Stimulated activated CD4-positive, alpha-beta T cell treated with anti-CD3 and anti-CD28 coated beads, Interleukin-1b, Interleukin-23, amount 100 ng/mL, for 24 hours (primary cell): ENCODE results near the gene CEP57L1.
"Not testable (repeated sequence)": the region's sequence is repeated elsewhere in the genome, so short reads cannot be mapped to it uniquely, and the experiment has no call there.

Experiments used
- DNase-seq, 4 experiments: peaks; one replicate each; pipeline ENCODE4 v3.0.0-alpha.2; 2020; ENCODE audit warnings: low read depth in 4 of 4, low spot score in 1 of 4

Gene CEP57L1

DNA sequence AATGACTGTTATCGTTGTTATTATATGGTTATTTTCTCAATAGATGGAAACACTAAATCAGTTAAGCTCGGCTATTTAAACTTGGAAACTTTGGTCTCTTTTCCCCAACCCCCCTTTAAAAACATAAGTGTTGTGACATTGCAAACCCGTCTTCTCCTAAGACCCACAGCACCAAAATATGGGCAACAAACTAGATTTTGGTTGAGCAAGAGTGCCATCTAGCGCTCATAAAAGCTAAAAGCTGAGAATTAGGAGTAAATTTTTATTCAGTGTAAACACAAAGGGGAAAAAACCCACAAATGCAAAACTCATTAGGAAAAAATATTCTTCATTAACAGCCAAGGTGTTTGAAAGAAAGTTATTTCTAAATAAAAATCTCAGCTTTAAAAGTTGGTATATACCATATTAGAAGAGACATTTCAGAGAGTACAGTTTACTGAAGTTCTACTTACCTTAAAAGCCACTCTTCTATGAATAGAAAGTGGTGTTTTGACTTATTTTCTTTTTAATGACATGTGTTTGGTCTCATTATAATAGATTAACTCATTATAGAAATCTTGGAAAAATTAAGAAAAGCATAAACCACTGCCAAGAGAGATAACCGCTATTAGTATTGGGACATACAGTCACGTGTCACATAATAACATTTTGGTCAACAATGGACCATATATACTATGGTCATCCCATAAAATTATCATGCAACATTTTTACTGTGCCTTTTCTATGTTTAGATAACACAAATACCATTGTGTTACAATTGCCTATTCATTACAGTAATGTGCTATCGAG lies 21.8 kb upstream of the CEP57L1 start:
- DNase-seq = peak in 2 of 4 experiments; percentile 29 to 33

DNA sequence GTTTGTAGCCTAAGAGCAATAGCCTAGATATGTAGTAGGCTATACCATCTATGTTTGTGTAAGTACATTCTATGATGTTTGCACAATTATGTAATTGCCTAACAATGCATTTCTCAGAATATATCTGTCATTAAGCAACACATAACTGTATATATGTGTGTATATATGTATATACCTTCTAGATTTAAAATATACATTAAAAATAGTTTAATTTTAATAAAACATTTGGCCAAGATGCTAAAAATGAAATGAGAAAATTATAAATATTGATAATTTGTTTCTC lies 21.2 kb upstream of the CEP57L1 start:
- no peak for DNase-seq

DNA sequence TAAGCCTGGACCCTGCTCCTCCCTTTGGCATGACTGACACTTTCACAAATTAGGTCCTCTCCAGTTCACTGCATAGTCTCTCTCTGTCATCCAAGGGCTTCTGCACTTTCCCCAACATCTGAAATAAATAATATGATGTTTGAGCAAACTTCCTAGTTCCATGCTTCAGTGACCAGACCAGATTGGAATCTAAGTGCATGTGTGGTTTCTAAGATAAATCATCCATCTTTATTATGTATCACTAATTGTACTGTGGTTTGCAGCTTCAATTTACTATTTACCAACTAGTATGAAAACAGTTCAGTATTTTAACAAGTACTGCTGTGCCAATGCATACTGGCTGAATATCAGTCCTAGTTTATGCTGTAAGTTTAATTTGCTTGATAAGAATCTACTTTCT lies 19.4 kb upstream of the CEP57L1 start:
- no peak for DNase-seq

DNA sequence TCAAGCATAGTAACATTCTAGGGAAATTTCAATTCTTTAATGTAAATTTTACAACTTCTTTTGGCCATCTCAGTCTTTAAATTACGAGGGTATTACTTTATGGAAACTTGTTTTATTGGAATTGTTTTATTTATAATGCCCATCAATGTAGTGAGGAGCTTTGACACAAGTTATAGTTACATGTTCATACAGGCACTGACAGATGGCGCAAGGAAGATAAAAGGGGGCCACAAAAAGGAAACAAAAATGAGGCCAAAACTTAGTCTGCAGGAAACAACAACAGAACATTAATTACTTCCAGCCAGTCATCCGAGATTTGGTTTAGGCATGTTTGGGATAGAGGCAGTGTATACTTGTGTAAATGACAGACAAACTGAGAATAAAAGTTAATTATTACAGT lies 18.9 kb upstream of the CEP57L1 start:
- no peak for DNase-seq

DNA sequence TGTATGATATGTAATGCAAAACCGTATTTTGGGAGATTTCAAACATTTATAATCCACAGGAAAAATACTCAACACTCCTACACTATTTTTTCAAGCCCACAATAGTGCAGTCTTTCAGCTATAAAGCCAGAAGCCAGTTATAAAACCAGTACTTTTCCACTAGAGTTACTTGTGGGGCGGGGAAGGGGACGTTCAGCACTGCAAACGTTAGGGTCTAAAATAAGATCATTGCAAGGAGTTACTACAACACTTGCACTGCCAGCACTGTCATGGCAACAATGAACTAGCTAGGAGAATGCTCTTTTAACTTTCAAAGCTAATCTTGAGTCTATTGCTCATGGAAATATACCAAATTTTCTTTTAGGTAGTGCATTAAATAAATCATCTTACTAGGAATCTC lies 15.3 kb upstream of the CEP57L1 start:
- DNase-seq = no peak

DNA sequence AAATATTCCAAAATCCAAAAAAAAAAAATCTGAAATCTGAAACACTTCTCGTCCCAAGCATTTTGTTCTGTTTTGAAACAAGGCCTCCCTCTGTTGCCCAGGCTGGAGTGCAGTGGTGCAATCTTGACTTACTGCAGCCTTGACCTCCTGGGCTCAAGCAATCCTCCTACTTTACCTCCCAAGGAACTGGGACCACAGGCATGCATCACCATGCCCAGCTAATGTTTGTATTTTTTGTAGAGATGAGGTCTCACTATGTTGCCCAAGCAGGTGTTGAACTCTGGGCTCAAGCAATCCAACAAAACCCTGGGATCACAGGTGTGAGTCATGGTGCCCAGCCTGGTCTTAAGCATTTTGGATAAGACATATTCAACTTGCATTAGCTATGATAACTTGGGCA lies 14.3 kb upstream of the CEP57L1 start:
- DNase-seq = no peak

DNA sequence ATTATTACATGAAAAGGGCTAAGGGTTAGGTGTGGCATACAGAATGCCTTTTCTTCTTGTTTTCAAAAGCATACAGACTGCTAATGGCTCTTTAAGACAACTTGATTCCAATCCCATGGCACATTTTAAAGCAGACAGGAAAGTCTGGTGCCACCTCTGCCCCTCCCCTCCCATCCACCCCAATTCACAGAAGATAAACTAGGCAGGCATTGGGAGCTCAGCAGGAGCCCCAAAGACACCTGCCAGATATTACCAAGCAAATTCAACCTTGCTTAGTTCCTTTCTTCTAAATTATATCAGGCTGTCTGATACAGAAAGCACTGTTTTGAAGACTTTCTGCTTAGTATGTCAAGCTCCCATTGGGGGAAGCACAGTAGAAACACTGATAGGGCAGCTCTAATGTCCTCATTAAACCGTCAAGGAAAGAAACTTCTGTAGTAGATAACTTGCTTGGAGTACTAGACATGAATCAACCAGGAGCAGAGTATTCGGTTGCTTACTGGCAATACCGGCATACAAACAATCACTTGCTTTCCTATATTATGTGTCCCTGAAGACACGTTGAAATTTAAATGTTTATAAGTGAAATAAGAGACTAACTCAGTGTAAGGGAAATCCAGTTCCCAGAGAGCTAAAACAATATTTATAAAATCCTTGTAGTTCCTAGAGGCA lies 13.7 kb upstream of the CEP57L1 start:
- no peak for DNase-seq

DNA sequence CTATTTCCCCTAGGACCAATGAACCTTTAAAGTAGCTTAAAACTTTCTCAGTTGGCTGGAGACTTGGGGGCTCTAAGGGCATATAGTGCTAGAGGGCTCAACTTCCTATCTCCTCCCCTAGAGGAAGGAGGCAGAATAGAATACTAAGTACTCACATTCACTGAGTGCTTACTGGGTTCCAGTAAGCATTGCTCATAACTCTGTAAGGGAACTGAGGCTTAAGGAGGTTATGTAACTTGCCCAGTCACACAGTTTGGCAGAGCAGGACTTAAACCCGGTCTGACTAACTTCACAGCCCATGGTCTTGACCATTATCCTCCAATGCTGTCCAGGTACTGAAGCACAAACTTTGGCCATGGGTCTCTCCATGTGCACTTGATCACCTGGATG lies 13.1 kb upstream of the CEP57L1 start:
- DNase-seq = no peak

DNA sequence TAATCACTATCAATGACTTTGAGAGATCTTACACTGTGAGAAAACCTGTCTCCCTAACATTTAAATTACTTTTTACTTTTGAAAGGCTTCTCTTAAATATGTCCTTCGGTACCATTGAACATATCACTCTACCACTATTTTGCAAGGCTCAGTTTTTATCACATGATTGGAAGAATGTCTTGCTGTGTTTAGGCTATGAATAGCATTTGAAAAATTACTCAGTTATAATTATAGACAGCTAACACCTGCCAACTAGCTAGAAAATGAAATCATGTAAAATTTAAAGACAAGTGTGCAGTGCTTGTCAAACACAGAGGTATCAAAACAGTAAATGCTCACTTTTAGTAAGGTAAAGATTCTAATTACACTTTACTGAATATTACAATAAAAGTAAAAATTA lies 11.7 kb upstream of the CEP57L1 start:
- DNase-seq = no peak

DNA sequence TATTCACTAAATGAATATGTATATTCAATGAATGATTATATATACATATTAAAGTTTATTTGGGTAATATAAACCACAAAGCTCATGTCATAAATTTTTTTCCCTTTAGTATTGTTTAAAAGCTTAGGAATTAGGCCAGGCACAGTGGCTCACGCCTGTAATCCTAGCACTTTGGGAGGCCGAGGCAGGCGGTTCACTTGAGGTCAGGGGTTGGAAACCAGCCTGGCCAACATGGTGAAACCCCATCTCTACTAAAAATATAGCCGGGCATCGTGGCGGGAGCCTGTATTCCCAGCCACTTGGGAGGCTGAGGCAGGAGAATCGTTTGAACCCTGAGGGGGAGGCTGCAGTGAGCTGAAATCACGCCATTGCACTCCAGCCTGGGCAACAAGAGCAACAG lies 11.2 kb upstream of the CEP57L1 start:
- not testable (repeated sequence) for DNase-seq

DNA sequence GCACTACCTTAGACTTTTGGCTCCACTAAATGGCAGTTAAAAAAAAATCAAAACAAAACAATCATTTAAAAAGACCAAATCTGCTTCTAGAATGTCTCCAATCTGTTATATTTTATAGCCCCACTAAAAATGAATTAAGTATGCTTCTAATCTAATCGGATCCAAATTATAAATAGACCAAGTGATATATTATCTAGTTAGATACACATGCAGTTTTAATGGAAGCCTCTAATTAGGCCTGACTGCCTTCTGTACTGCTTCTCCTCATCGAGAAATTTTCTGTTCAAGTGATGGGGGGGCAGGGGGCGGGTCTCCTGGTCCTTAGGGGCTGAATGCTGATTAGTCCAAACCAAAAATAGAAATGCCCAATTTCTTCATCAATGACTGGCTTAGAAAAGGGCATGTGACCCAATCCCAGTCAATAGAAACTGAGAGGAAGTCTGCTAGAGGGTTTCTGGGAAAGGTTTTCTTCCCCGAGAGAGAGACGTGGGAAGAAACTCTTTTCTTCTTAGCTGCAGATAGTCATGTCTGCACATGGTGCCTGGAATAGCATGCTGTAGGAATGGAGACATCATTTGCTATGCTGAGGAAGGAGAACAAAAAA lies 7.5 kb upstream of the CEP57L1 start:
- no peak for DNase-seq

DNA sequence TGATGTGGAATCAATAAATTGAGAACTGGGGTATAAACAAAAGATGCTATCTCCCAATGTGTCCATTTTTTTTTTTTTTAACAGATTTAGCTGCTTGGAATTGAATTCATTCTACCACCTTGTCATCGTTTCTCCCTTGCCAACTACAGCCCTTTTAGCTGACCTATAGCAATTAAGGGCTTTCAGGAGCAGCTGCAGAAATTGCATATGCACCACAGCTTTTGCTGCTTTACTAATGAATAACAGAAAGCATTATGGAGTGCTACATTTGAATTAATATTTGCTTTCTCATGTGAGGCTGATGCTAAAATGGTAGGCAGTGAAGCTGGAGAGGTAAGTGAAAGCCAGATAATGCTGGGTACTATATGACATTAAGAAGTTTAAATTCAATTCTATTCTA lies 6.3 kb upstream of the CEP57L1 start:
- no peak for DNase-seq

DNA sequence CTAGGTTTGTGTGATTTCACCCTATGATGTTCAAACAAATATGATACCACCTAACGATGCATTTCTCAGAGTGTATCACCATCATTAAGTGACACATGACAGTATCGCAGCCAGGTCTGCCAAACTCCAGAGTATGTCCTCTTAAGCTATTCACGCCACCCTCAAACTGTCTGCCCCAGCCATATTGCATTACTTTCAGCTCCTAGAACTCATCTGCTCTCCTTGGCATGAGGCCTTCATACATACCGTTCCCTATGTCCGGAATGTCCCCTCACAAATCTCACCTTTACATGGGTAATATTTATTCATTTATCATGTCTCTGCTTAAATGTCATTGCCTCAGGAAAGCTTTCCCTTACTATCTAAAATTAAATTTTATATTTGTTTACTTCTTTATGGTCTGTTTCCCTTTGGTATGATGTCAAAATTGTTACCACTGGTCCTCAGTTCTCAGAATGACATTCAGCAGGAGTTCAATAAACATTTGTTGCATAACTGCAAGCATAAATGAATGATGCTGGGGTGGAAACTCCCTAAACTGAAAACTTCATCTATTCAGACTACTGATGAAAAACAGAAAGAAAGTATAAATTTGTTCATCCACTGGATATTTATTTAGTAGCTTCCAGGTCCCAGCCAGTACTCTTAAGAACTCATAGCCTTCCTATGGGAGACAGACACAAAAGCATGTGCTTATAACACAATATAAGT lies 3.8 kb upstream of the CEP57L1 start:
- DNase-seq = no peak

DNA sequence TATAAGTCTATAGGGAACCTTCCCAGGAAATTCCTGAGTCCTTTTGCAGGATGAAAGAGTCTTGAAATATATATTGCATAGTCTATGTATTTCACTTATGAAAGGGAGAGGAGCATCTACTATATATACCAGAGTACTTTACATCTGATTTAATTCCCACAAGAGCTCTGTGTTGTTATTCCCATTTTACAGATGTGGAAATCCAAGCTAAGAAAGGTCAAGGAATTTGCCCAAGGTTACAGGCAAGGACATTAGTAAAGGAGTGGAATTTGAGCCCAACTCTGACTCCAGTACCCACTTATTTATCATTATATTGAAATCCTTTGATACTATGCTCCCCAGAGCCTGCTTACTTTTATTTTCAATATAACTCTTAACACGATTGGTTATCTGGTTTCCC lies 3.2 kb upstream of the CEP57L1 start:
- DNase-seq = no peak

DNA sequence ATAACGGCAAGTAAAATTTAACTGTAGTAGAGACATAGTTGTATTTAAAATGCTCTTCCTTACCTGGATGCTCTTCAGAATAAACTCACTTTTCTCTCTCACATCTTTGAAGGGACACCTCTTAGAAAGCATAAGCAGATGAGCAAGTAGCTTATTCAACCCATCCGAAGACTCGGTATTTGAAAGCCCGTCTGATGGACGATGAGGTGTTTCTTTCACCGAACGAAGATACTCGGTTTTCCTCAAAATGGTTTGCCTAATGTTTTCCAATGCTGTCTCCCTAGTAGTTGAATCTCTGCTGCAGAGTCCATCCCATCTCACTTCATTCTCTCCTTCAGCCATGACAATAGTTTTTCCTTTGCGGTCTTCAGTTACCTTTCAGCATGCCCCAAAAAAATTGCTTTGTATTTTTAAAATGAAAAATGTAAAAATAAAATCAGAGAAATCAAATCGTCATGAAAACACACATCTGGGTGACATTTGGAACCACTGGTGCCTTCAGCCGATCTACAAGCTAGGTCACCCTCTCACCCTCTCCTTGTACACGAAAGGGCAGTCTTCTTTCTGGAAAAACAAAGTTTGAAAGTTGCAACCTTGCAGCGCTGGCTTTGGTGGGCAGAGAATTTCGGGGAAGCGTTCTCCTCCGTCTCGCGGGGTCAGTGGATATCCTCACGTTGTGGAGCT lies 1.4 kb upstream of the CEP57L1 start:
- no peak for DNase-seq

DNA sequence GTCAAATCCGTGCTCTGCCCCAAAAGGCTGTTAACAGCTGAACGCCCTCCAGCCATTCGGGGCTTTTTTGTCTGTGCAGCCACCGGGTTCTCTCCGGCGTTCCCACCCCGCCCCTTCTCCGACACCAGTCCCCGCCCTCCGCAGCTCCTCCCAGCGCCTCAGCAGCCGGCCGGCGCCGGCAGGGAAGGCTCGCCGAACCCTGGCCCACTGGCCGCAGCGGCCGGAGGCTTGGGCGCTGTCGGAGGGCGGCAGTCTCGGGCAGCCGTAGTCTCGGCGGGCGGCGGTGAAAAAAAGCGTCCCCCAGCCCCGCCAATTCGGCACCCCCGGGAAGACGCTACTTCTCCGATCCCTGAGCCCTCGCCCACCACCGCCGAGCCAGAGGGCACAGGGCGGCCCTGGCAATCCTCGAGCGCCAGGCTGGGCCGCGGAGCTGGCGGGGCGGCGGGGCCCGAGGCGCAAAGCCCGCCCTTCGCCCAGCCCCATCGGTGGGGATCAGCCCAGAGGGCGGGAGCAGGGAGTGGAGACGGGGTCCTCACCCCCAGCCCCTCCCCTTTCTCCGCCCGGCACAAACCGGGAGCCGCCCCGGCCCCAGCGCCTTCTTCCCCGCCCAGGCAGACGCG lies 781 bp upstream of the CEP57L1 start, which contains the start of gene SESN1:
Gene SESN1, minus strand, starts transcription at position 431 of the 620 bp plus-strand sequence. CDS start 773 bp downstream, outside the sequence.
- DNase-seq = peak; percentile 57 to 93 (median 79)

DNA sequence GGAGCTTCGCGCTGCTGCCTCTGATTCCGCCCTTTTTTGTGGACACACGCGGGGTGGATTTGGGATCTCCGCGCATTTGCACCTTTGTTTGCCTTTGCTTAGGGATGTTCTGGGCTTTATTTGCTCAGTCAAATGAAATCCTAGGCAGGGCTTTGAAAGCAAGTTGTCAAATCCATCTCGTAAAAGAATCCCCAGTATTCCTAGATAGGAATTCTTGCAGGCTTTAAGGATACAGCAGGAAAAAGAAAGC lies 453 bp downstream of the CEP57L1 start:
- DNase-seq = no peak

DNA sequence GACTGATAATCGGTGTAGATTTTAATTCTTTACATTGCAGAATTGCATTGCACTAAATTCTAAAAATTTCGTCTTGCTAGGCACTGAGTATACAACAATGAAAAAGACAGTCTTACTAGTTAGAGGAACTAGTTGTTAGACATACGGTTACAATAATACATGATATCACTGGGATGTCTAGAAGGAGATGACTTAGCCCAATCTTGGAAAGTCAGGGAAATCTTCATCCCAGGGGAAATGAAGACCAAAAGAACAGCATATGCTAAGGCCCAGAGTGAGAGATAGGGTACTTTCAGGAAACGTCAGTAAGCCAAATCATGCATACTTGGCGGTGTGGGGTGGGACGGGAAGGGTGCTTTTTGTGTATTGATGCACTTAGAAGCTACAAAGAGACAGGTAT lies 901 bp downstream of the CEP57L1 start:
- DNase-seq = no peak

DNA sequence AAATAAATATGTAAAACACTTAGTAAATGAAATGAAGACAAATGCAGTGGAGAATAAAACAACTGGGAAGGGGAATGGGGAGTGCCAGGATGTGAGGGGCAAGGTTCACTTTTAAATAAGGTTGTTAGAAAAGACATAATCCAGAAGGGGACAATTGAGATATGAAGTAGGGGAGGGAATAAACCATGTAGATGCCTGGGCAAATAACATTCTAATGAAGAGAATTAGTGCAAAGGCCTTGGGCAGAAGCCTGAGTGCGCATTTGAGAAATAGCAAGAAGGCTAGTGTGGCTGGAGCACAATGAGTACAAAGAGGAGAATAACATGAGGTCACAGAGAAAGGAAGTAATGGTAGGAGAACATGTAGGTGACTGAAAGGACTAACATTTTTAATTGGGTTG lies 2.4 kb downstream of the CEP57L1 start:
- no peak for DNase-seq

DNA sequence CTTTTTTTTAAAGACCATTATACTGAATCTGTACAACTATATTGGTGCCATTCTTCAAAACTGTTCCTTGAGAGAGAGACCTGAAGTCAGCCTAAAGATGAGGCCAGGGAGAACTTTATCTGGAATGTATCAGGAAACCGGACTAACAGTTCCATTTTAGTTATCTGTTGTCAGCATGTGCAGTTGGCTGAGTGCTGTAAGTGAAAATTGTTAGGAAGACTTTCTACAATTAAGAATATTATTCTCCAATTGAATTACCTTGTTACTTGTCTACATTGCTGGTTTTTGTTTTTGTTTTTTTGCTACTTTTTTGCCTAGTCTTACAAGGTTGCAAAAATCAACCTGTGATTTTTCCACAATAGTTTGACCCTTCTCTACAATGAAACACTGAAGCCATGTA lies 7.5 kb downstream of the CEP57L1 start:
- no peak for DNase-seq

DNA sequence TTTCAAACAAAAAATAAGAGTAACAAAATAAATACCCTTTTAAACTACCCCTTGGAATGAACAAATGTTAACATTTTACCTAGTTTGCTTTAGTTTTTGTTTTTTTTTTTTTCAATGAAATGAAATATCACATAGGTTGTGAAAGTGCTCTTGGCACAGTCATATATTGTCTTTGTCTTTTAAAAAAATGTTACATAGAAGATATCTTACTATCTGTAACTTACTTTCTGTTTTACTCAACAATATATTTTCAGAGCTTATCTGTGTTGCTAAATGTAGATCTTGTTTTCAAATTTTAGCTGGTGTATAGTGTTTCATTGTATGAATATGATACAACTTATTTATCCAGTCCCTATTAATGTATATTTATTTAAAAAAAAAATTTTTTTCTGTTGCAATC lies 8.6 kb downstream of the CEP57L1 start:
- DNase-seq = no peak
